OCI-M2 (cell line): ENCODE data around the gene MAEL.

Source experiments
- DNase-seq: peaks from one replicate; lab custom pipeline; 2025; ENCODE audit not compliant: unreplicated experiment; lab: John Stamatoyannopoulos, UW

Gene MAEL

GRCh38 chr1:167054946-167055630 lies 66.0 kb downstream of the MAEL start:
- DNase-seq = no peak

- DNase-seq = no peak
Observed at GRCh38 chr1:167056529-167057231, 67.6 kb downstream of the MAEL start.

DNA sequence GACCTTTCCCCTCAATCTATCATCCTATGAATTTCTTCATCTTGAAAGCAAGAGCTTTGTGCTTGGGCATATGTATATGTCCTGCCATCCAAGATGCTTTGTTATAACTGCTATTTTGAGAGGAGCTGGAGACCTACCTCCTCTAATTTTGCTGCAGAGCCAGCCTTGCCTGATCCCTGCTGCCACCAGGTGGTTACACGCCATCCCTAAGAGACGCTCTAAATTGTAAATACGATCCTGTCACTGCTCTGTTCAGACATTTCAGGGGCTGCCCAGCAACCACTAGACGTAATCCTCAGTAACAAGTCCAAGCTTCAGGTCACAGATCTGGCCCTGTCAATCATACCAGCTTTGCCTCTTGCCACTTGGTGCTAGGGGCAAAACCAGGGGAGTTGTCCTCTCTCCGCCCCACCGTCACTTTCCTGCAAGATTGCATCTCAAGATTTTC lies 68.2 kb downstream of the MAEL start:
- no peak for DNase-seq

GRCh38 chr1:167059045-167059808 lies 70.1 kb downstream of the MAEL start:
- peak; percentile 11 for DNase-seq

- DNase-seq = no peak
Observed at GRCh38 chr1:167059809-167060107, 70.7 kb downstream of the MAEL start.

- DNase-seq = no peak
Observed at GRCh38 chr1:167060141-167061072, 71.3 kb downstream of the MAEL start.

DNA sequence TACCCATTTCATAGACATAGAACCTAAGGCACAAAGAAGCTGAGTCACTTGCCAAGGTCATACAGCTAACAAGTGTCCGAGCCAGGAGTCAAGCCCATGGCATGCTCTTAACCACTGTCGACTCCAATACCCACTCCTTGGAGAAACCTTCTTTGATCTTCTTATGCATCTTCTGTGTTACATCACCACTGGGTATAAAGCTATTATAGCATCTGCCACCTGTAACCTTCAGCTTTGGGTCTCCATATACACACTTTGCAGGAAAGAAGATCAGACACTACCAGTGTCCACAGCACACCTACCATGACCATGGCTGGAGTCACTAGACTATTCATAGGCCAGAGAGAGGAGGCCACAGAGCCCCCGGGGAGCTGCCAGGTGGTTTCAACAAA lies 72.0 kb downstream of the MAEL start:
- no peak for DNase-seq

- DNase-seq = no peak
Observed at GRCh38 chr1:167064621-167065020, 75.5 kb downstream of the MAEL start.

GRCh38 chr1:167065471-167065870 lies 76.4 kb downstream of the MAEL start:
- DNase-seq = no peak

DNA sequence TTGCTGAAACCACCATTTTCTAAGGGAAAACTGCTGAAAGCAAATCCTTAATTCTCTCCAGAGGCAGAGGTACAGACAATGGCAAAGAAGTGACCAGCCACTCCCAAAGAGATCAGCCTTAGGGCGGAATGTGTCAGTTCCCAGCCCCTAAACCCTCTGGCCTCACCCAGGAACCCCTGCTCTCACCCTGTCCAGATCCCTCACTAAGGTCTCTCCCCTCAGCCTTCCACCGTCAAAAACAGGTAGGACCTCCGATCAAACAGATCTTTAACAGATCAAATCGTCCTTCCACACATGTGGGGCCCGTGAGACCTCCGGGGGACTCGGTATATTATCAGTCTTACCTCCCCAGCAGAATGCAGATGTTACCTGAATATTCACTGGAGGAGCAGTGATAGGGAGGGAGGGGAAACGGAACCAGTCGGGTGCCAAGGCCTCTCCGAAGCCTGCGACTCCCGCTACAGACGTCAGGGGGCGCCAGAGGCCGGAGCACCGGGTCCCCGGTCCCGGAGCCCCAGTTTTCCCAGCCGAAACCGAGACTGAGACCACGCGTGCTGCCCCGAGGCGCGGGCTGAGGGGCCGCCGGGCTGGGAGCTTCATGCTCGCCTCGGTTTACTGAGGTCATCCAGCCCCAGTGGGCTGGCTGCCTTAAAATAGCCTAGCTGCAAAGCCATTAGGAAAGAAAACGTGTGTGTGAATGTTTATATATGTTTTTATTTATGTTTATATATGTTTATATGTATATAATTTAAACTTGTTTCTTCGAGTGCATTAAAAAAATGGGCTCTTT lies 77.4 kb downstream of the MAEL start:
- peak; percentile 25 for DNase-seq

DNA sequence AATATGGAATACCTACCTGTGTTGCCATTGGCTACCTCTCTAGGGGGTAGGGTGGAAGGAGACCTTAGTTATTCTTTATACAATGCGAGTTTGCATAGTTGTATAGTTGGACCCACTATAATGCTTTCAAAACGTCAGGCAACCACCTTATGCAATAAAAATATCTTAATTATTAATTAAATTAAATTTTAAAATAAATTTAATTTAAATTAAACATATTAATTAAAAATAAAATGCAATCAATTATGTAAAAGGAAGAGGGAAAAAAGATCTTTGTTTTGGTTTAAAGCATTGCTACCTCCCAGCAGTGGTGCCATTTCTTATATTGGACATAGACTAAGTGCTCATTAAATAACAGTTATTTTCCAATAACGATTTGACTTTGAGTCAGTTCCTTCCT lies 78.8 kb downstream of the MAEL start:
- DNase-seq = no peak

- no peak for DNase-seq
Observed at GRCh38 chr1:167068761-167069160, 79.7 kb downstream of the MAEL start.

- no peak for DNase-seq
Observed at GRCh38 chr1:167071286-167071685, 82.2 kb downstream of the MAEL start.
